Skin epidermis (tissue), 12 donors: ENCODE results near the gene WWOX.

Experiments
- H3K27ac ChIP-seq, 21 experiments: fragments of 200-600 bp; sonication (generic) in 11 of 21; one replicate each; pipeline ENCODE4 v1.5.0; 2020; ENCODE audit warnings: mild to moderate bottlenecking in 3 of 21, inconsistent platforms in 2 of 21, moderate library complexity in 2 of 21
- H3K4me3 ChIP-seq, 7 experiments: fragments of 200-600 bp; sonication (generic) in 2 of 7; one replicate each; pipeline ENCODE4 v1.5.0; 2020; ENCODE audit warnings: inconsistent platforms in 2 of 7, mild to moderate bottlenecking in 2 of 7, moderate library complexity in 1 of 7

The WWOX gene

DNA sequence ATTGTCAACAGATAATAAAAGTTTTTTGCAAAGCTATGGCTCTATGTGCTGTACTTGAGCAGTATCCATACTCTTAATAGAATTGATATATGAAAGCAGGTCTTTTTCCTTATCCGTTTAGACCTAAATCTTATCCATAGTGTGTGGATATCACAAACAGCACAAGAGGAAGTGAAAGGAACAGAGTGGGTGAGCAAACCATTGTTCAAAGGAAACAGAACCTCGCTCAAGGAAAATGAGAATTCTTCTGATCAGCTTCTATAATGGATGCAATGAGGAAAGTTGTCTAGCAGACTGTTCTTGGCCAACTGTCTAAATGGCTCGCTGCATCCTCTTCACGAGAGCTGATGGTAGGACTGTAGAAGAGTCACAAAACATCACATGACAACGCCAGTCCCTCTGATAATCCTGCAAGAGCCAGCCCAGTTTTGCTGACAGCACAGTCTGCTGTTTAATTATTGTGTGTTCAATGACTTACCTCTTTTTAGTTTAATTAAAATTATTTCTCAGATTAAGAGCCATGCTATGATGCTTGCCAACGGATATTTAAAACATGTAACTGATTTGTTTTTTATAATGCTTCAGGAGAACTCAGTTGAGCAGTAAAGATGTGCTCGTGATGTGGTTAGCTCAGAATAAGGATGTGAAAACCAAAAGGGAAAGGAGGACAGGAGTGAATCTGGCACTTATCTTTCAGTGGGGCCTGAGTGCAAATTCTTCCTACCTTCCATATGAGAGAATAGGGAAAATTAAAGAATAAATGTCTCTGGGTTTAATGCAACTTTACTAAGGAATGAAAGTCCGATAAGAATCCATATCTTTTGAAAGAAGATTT, 38.5 kb downstream of the WWOX start:
- no peak overlapping the region for H3K27ac ChIP-seq

DNA sequence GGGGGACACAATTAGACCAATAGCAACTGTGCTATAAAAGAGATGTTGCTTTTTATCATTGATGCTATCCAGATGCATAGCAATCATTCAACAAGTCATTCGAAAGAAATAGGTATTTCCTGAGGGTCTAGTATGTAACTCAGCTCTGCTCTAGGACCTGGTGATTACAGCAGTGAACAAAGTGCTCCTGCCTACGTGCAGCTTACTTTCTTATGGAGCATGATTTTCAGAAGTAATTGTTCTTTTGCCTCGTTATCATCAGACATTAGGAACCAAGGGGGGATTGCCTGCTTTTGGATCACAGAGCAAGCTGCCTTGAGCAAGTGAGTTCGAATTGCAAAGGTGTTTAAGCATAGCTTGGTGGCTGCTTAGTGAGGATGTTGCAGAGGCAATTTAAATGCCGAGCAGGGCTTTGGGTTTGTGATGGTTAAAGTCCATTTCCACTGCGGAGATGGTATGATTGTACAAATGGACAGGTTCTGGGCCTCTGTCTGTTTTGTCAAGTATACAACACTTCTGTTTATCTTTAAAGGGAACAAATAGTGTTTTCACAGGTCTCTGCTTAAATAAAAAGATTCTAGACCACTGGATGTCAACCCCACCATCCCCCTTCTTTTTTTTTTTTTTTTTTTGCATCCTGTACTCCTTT, 41.5 kb downstream of the WWOX start:
- Histone ChIP-seq H3K4me3 (no peak overlapping the region), H3K27ac (no peak overlapping the region)

More for the DNA sequence above, 38.5 kb downstream of the WWOX start:
- no peak overlapping the region for H3K4me3 ChIP-seq

DNA sequence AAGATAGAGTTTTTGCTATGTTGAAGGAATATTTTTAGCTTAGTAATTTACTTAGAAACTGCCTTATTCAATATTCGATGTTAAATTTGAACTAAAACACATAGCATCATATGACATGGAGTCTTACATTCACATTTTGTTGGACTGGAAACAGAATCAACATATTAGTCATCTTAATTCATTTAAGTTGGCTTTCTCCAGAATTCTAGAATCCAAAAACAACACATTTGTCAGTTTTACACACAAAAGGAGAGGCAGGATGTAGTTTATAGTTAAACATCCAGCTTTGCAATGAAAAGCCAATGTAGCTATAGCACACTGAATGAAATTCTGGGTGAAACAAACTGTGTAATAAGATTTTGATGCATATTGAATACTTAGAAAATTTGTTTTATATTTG, 43.3 kb downstream of the WWOX start:
- Histone ChIP-seq H3K27ac (no peak overlapping the region), H3K4me3 (no peak overlapping the region)

DNA sequence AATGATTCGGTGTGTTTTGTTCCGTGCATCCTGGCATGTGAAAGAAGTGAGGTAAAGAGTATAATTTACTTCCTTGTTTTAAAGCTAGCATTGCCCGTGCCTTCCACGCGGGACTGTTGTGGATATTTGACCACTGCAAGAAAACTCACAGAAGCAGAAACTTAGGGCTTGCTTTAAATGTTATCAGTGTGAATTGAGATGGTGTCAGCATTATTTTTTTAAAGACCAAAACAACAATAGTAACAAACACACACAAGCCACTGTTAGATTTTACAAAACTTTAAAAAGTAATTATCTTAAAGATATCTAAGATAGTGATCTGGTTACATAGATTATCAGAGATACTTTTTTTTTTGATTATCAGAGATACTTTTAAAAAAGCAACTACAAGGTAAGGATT, 47.4 kb downstream of the WWOX start:
- Histone ChIP-seq H3K4me3 (no peak overlapping the region), H3K27ac (no peak overlapping the region)

DNA sequence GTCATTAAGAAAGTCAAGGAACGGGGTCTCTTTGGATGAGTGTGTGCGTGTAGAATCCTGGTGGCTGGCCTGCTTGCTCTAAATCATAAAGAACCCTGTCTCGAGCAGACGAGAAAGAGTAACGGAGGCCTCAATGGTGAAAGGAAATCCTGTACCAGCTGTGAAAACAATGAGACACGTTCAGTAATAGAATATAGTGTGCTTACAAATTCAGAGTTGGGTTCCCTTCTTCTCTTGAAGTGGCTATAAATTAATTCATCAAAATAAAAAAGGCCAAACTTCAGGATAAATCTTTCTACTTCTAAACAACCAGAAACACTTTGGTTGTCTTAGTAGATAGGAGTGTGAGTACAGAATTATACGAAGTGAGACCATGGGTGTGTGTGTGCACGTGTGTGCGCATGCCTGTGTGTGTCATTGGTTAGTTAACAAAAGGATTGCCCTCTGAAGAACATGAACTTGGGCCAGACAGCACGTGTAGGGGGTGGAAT, 48.5 kb downstream of the WWOX start:
- no peak overlapping the region for H3K27ac ChIP-seq

DNA sequence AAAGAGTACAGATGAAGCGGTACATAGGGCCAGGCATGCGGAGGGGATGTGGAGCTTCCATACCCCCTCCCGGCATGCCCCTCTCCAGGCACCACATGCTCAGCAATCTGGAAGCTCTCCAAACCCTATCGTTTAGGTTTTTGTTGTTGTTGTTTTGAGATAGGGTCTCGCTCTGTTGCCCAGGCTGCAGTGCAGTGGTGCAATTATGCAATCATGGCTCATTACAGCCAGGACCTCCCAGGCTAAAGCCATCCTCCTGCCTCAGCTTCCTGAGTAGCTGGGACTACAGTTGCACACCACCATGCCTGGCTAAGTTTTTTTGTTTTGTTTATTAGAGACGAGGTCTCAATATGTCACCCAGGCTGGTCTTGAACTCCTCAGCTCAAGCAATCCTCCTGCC, 50.8 kb downstream of the WWOX start:
- H3K4me3 ChIP-seq: no peak overlapping the region
- H3K27ac ChIP-seq: no peak overlapping the region

More for the DNA sequence above, 48.5 kb downstream of the WWOX start:
- H3K4me3 ChIP-seq: no peak overlapping the region

DNA sequence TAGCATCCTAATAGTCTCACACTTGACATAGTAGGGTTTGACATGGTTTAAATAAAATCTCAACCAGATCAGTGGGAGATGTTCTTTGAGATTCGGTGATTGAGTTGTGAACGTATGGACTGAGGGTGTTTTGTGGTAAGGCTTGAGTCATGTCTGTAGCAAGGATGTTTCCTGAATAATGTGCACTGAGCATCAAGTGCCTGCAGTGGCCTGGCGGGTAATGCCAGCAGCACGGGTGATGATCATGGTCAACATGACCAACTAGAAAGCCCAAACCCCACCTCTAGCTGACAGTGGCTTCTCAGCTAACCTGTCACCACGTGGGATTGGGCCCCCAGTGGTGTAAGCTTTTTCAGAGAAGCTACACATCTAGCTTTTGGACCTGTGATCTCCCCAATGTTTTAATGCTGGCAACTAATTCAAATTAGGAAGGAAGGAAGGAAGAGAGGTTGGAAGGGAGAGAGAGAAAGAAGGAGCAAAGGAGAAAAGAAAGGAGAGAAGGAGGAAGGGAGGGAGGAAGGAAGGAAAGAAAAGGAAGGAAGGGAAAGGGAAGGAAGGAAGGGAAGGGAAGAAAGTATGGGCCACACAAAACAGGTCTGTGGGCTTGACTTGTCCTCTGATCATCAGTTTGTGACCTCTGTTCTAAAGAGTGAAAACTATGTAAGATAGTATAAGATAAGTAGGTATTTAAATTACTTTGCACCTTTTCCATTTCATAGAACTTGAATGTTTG, 55.4 kb downstream of the WWOX start:
- no peak overlapping the region for H3K27ac ChIP-seq
- H3K4me3 ChIP-seq: no peak overlapping the region

DNA sequence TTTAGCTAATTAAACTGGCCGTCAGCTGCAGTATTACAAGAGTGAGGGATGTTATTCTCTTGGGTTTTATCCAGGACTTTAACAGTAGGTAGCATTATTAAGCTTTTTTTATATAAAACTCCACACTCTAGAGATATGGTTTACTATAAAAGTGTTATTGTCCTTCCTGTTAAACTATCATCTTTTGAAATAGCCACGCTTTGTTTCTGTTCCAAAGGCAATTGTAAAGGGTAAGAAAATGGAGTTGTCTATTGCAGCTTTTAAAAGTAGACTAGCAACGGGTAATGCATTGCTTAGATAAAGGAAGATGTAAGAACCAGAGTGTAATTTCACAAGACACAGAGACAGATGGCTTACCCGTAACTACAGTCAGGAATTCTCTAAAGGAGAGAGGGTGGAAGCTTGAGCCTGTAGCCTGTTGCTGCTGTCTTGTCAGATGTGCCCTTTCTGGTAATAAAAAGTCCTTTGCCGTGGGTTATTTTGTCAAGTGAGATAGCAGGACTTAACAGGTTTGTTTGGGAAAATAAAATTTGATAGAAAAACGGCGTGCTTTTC, 56.4 kb downstream of the WWOX start:
- Histone ChIP-seq H3K27ac (no peak overlapping the region), H3K4me3 (no peak overlapping the region)

DNA sequence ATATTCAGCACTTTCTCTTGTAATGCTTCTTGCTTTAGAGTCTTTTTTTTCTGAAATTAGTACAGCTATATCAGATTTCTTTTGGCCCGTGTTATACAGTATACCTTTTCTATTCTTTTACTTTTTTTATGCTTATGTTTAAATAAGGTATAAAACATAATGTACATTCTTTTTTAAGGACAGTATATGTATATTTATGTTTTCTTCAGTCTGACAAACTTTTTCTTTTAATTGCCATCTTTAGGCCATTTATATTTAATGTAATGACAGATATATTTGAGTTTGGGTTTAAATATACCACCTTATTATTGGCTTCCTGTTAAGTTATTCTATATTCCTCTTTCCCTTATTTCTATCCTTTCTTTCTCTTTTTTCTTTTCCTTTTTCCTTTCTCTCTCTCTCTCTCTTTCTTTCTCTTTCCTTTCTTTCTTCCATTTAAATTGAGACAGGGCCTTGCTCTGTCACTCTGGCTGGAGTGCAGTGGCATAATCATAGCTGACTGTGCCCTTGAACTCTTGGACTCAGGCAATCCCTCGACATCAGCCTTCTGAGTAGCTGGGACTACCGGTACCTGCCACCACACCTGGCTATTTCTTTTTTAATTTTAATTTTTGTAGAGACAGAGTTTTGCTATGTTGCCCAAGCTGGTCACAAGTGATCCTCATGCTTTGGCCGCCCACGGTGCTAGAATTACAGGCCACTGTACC, 61.7 kb downstream of the WWOX start:
- H3K4me3 ChIP-seq: no peak overlapping the region
- no peak overlapping the region for H3K27ac ChIP-seq

DNA sequence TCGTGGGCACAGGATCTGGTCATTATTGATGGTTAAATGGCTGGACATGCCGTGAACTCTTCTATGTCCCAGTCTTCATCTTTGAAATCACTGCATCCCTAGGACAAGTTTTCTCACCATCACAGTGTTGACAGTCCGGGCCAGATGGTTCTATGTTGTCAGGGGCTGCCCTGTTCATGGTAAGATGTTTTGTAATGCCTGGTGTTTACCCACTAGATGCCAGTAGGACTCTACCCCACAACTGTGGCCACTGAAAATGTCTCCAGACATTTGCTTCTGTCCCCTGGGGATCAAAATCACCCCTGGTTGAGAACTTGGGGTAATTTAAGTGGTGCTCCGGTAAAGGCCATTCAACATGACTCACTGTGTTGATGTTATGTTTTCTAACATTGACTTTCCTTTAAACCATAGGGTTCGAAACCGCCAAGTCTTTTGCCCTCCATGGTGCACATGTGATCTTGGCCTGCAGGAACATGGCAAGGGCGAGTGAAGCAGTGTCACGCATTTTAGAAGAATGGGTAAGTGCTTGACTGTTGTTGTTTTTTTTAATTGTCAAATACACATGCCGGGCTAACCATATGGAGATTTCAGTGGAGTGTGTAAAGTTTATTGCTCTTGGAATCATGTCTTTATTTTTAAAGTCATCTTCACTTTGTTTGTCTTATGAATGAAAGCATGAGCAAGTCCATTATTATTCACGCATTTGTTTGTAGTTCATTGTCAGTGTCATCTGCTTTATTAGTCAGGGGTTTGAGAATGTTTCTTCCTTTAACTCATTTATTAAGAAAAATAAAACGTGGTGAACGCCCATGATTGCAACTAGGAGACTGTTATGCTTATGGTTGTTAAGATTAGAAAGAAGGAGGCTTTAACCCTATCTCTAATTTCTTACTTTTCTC, 64.6 kb downstream of the WWOX start:
- H3K27ac ChIP-seq: no peak overlapping the region
- no peak overlapping the region for H3K4me3 ChIP-seq

DNA sequence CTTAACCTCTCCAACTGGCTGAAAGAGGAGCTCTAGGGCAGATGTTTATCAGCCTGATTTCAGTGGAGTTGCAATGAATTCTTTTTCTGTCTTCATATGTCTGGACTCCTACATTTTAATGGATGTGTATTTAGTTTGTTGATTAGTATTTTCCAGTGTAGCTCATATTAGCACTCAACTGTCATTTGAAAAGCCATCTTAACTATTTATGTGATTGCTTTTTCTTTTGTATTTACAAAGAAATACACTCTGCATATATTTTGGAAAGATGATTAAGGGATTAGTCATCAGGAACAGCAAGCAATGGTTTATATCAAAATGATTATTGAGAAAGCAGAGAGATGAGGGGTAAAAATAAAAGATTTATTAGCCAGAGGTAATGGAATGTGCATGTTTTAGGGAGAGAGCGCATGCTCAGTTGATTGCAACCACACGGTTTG, 71.1 kb downstream of the WWOX start:
- H3K4me3 ChIP-seq: no peak overlapping the region
- H3K27ac ChIP-seq: no peak overlapping the region

DNA sequence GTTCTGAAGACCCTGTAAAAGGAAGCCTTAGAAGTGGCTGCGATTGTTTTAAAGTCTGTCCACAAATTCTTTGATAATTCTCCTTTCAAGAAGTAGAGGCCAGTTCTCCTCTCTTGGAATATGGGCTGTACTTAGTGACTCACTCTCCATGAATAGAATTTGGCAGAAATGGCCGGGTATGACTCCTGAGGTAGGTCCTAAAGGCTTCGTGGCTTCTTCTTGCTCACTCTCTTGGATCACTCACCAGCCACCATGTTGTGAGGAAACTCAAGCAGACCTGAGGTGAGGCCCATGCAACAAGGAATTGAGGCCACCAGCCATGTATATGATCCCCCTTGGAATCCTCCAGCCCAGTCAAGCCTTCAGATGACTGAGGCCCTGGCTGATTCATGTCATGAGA, 75.8 kb downstream of the WWOX start:
- H3K27ac ChIP-seq: no peak overlapping the region
- no peak overlapping the region for H3K4me3 ChIP-seq

DNA sequence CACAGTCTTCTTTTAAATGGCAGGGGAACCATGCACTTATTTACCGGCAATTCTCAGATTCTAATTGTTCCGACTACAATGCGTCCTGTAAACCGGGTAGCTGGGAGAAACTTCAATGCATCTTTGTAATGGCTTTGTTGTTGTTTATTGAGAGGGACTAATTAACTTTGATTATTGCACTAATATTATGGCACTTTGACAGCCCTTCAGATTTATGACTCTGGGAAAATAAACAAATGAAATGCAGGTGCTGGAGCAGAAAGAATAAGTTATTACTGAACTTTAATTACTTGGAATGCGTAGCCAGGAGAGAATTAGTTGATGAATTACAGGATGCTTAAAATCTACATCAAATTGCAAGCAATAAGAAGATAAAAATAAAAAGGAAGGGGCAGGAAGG, 77.0 kb downstream of the WWOX start:
- Histone ChIP-seq H3K4me3 (no peak overlapping the region), H3K27ac (no peak overlapping the region)

DNA sequence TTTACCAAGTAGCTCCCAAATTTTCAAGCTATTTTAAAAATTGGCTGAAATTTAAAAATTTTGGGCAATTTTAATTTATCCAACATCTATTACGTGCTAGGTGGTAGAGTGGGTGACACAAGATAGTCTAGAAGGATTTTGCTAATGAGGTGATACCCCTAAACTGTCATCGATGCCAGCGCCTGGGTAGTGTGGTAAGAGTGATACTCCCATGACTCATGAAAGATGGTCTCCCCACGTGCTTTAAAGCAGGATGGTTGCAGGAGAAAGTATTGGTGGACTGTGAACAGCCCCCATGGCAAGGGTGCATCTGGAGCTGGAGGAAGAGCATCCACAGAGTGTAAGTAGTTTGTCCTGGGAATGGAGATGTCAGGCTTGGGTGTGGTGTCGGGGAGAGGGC, 77.8 kb downstream of the WWOX start:
- no peak overlapping the region for H3K4me3 ChIP-seq
- H3K27ac ChIP-seq: no peak overlapping the region

DNA sequence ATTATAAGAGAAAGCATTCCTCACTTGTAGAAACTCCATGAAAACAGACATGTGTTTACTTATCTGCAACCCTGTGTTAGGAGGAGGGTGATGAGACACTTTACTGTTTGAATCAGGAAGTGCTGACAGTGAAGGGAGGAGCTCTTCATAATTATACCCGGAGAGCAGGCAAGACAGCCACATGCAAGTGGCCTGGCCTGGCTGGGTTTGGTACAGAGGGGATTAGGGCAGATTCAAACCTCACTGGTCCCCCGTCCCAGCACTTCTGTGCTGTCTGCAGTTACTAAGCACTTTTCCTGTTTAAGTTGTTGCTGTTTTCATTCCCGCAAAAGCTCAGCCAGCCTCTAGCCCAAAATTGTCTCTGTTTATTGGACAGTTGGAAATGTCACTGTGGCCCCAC, 78.5 kb downstream of the WWOX start:
- H3K4me3 ChIP-seq: no peak overlapping the region
- peak overlapping the region in 1 of 21 experiments; percentile 5 for H3K27ac ChIP-seq

DNA sequence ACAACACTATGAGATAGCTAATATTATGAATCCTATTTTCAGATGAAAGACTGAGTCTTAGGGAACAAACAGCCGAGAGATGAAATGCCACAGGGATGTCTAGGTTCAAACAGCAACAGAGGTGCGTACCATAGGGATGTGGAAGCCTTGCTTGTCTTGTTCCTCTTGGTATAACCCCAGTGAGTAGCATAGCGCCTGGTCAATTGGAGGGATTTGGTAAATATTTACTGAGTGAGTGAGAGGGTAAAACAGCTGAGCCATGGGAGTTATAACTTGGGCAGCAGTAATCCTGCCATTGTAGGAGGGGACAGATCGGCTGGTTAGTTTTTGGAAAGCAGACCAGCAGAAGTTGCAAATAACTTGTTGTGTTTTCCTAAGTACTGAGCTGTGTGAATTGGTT, 80.2 kb downstream of the WWOX start:
- Histone ChIP-seq H3K4me3 (no peak overlapping the region), H3K27ac (no peak overlapping the region)

DNA sequence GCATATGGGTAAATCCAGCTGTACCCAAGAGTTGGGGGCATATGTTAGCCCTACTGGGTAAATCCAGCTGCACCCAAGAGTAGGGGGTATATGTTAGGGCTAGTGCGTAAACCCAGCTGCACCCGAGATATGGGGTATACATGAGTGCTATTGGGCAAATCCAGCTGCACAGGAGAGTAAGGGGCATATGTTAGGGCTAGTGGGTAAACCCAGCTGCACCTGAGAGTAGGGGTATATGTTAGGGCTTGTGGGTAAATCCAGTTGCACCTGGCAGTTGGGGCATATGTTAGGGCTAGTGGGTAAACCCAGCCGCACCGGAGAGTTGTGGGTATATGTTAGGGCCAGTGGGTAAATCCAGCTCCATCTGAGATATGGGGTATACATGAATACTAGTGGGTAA, 80.9 kb downstream of the WWOX start:
- no peak overlapping the region for H3K27ac ChIP-seq
- no peak overlapping the region for H3K4me3 ChIP-seq

DNA sequence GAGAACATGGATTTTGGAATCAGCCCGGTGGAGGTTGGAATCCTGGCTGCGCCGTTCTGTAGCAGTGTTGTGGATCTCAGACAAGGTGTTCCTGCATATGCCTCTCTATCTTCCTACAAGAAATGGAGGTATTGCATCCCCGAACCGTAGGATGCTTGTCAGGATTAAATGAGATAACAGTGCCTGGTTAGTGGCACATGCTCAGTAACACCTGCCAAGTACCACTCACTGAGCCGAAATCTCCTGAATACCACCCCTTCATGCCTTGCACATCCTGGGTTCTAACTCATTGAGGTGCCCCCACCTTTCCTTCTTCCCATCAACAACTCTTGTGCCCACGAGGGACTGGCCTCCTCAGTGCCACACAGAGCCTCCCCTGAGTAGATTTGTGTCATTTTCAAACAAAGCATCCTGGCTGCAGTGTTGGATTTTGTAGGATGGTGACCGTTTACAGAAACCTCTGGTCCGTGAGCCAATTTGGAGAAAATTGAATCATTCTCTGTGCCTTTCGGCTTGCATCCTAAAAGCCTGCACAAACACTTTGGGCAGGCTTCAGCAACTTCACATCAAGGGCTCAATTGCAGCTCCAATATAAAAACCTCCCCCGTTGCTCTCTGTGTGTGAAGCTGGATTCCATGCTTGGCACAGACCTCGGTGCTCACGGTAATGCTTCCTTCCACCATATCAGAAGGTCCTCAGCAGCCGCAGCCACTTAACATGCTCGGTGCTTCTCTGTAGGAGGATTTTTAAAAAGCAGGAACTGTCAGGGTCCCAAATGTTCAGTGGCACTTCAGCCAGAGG, 84.2 kb downstream of the WWOX start:
- H3K27ac ChIP-seq: peak overlapping the region in 1 of 21 experiments; percentile 24
- no peak overlapping the region for H3K4me3 ChIP-seq
